HL-60 (cell line): Measurements from ENCODE around the gene COX7B2.

ENCODE experiments used
- DNase-seq, 2 experiments: peaks; one replicate each; pipeline ENCODE4 v3.0.0-alpha.2; 2010 to 2020; ENCODE audit warnings: low read depth in 1 of 2, low spot score in 1 of 2
- H3K27ac ChIP-seq: fragments of 250-450 bp; sonication (Bioruptor Pico); replicated peaks from 2 replicates; pipeline ENCODE4 v1.5.1; 2020; ENCODE audit warnings: mild to moderate bottlenecking, moderate library complexity
- H3K27me3 ChIP-seq: fragments of 250-450 bp; sonication (Bioruptor Pico); 2 replicates; pipeline ENCODE4 v1.5.1; 2021; ENCODE audit warnings: mild to moderate bottlenecking, moderate library complexity; ENCODE audit not compliant: insufficient read depth, poor library complexity, severe bottlenecking
- H3K4me3 ChIP-seq: replicated peaks from 2 replicates; pipeline ENCODE4 v1.5.1; 2011; ENCODE audit warnings: mild to moderate bottlenecking, control low read depth, low read length; ENCODE audit not compliant: insufficient read depth
- GABPA ChIP-seq: IDR thresholded peaks from 2 replicates; pipeline ENCODE4 v1.6.1; 2012; ENCODE audit warnings: low read depth
- POLR2AphosphoS5 ChIP-seq: IDR thresholded peaks from 2 replicates; pipeline ENCODE4 v1.6.1; 2012; ENCODE audit warnings: low read depth
- SPI1 ChIP-seq: IDR thresholded peaks from 2 replicates; pipeline ENCODE4 v1.6.1; 2012; ENCODE audit warnings: low read depth, mild to moderate bottlenecking, borderline replicate concordance
- TF ChIP-seq, protein P1 (sequence below): IDR thresholded peaks from 2 replicates; pipeline ENCODE4 v1.6.1; 2012; ENCODE audit warnings: low read depth; ENCODE audit not compliant: insufficient replicate concordance
- TF ChIP-seq, protein P2 (sequence below): IDR thresholded peaks from one replicate; pipeline ENCODE4 v1.5.1; 2011; ENCODE audit warnings: low read length, control low read depth, inconsistent platforms; ENCODE audit not compliant: insufficient read depth

Gene COX7B2

DNA sequence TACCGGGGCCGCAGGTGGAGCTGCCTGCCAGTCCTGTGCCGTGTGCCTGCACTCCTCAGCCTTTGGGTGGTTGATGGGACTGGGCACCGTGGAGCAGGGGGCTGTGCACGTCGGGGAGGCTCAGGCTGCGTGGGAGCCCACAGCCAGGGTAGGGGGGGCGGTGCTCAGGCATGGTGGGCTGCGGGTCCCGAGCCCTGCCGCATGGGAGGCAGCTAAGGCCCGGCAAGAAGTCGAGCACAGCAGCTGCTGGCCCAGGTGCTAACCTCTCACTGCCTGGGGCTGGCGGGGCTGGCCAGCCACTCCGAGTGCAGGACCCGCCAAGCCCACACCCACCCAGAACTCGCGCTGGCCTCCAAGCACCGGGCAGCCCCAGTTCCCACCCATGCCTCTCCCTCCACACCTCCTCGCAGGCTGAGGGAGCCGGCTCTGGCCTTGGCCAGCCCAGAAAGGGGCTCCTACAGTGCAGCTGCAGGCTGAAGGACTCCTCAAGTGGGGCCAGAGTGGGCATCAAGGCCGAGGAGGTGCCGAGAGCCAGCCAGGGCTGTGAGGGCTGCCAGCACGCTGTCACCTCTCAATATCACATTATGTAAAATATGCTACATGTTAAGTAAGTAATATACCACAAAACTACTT, 104.1 kb downstream of the COX7B2 start:
- H3K4me3 ChIP-seq: no peak overlapping the region
- TF ChIP-seq, protein P1, sequence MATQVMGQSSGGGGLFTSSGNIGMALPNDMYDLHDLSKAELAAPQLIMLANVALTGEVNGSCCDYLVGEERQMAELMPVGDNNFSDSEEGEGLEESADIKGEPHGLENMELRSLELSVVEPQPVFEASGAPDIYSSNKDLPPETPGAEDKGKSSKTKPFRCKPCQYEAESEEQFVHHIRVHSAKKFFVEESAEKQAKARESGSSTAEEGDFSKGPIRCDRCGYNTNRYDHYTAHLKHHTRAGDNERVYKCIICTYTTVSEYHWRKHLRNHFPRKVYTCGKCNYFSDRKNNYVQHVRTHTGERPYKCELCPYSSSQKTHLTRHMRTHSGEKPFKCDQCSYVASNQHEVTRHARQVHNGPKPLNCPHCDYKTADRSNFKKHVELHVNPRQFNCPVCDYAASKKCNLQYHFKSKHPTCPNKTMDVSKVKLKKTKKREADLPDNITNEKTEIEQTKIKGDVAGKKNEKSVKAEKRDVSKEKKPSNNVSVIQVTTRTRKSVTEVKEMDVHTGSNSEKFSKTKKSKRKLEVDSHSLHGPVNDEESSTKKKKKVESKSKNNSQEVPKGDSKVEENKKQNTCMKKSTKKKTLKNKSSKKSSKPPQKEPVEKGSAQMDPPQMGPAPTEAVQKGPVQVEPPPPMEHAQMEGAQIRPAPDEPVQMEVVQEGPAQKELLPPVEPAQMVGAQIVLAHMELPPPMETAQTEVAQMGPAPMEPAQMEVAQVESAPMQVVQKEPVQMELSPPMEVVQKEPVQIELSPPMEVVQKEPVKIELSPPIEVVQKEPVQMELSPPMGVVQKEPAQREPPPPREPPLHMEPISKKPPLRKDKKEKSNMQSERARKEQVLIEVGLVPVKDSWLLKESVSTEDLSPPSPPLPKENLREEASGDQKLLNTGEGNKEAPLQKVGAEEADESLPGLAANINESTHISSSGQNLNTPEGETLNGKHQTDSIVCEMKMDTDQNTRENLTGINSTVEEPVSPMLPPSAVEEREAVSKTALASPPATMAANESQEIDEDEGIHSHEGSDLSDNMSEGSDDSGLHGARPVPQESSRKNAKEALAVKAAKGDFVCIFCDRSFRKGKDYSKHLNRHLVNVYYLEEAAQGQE: no peak
- TF ChIP-seq, protein P2, sequence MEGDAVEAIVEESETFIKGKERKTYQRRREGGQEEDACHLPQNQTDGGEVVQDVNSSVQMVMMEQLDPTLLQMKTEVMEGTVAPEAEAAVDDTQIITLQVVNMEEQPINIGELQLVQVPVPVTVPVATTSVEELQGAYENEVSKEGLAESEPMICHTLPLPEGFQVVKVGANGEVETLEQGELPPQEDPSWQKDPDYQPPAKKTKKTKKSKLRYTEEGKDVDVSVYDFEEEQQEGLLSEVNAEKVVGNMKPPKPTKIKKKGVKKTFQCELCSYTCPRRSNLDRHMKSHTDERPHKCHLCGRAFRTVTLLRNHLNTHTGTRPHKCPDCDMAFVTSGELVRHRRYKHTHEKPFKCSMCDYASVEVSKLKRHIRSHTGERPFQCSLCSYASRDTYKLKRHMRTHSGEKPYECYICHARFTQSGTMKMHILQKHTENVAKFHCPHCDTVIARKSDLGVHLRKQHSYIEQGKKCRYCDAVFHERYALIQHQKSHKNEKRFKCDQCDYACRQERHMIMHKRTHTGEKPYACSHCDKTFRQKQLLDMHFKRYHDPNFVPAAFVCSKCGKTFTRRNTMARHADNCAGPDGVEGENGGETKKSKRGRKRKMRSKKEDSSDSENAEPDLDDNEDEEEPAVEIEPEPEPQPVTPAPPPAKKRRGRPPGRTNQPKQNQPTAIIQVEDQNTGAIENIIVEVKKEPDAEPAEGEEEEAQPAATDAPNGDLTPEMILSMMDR: no peak
- no peak for TF ChIP-seq GABPA
- no peak for TF ChIP-seq POLR2AphosphoS5
- no peak for TF ChIP-seq SPI1
- DNase-seq: no peak
- no peak overlapping the region for H3K27ac ChIP-seq
- H3K27me3 ChIP-seq: no peaks in the 10 kb centered on the region

- Histone ChIP-seq H3K27me3 (no peaks in the 10 kb centered on the region), H3K27ac (no peak overlapping the region), H3K4me3 (no peak overlapping the region)
- TF ChIP-seq SPI1 (no peak), GABPA (no peak), POLR2AphosphoS5 (no peak)
- TF ChIP-seq, protein P1: no peak
- TF ChIP-seq, protein P2: no peak
- no peak for DNase-seq
Observed at GRCh38 chr4:46793036-46793435, 116.0 kb downstream of the COX7B2 start.

DNA sequence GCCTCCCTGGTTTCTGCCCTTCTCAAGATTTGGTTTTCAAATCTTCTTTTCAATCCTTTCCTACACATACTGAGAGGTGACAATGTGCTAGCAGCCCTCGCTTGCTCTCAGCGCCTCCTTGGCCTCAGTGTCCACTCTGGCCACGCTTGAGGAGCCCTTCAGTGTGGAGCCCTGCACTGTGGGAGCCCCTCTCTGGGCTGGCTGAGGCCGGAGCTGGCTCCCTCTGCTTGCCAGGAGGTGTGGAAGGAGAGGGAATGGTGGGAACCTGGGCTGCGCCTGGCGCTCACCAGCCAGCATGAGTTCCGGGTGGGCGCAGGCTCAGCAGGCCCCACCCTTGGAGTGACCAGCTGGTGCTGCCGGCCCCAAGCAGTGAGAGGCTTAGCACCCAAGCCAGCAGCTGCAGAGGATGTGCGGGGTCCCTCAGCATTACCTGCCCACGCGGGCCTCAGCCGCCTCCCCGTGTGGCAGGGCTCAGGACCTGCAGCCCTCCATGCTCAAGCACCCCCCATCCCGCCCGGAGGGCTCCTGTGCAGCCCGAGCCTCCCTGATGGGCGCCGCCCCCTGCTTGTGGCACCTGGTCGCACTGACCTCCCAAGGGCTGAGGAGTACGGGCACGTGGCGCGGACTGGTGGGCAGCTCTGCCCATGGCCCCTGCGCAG, 127.5 kb downstream of the COX7B2 start:
- TF ChIP-seq, protein P2: no peak
- TF ChIP-seq GABPA (no peak), POLR2AphosphoS5 (no peak), SPI1 (no peak)
- TF ChIP-seq, protein P1: no peak
- Histone ChIP-seq H3K27ac (no peak overlapping the region), H3K27me3 (no peaks in the 10 kb centered on the region), H3K4me3 (no peak overlapping the region)
- DNase-seq: no peak
